HepG2 (cell line): Measurements from ENCODE around the gene PEX11B. TPM values are rescaled to one million over a fixed set of nuclear protein-coding genes. Genes with fewer than 3 reads are reported as not detected.
A peak's percentile ranks its signal among the peaks of the same experiment; 100 is the strongest.

Experiments used
- ARID4A ChIP-seq: sonication (generic); formaldehyde crosslinking; IDR thresholded peaks from 2 replicates; pipeline ENCODE4 v1.5.0; 2020; ENCODE audit warnings: mild to moderate bottlenecking, missing genetic modification reagents, borderline replicate concordance
- FOXA3 ChIP-seq: IDR thresholded peaks from 2 replicates; pipeline ENCODE4 v1.6.1; 2016; ENCODE audit warnings: missing genetic modification reagents, missing compliant biosample characterization
- GLI4 ChIP-seq: sonication (generic); formaldehyde crosslinking; IDR thresholded peaks from 2 replicates; pipeline ENCODE4 v1.5.1; 2020; ENCODE audit warnings: missing genetic modification reagents, mild to moderate bottlenecking, moderate library complexity, borderline replicate concordance
- HHEX ChIP-seq: IDR thresholded peaks from 2 replicates; pipeline ENCODE4 v1.6.1; 2016; ENCODE audit warnings: control low read depth
- IRX3 ChIP-seq: sonication (generic); formaldehyde crosslinking; IDR thresholded peaks from 2 replicates; pipeline ENCODE4 v1.8.1; 2023; ENCODE audit warnings: mild to moderate bottlenecking, low read depth, missing genetic modification reagents, borderline replicate concordance
- KLF15 ChIP-seq: sonication (generic); formaldehyde crosslinking; IDR thresholded peaks from 2 replicates; pipeline ENCODE4 v1.8.1; 2023; ENCODE audit warnings: borderline replicate concordance, mild to moderate bottlenecking, inconsistent platforms, missing genetic modification reagents, mixed read lengths
- MEIS2 ChIP-seq: sonication (generic); formaldehyde crosslinking; IDR thresholded peaks from 2 replicates; pipeline ENCODE4 v1.9.0; 2021; ENCODE audit warnings: mild to moderate bottlenecking, missing genetic modification reagents
- NCOA5 ChIP-seq: sonication (generic); formaldehyde crosslinking; IDR thresholded peaks from 2 replicates; pipeline ENCODE4 v1.4.0; 2020; ENCODE audit warnings: missing genetic modification reagents
- TFDP1 ChIP-seq: IDR thresholded peaks from 2 replicates; pipeline ENCODE4 v1.6.1; 2016; ENCODE audit warnings: missing compliant biosample characterization, missing genetic modification reagents, borderline replicate concordance
- TFDP2 ChIP-seq: sonication (generic); formaldehyde crosslinking; IDR thresholded peaks from 2 replicates; pipeline ENCODE4 v1.4.0; 2020; ENCODE audit warnings: missing genetic modification reagents
- ZNF510 ChIP-seq: sonication (generic); formaldehyde crosslinking; IDR thresholded peaks from 2 replicates; pipeline ENCODE4 v1.4.0; 2020; ENCODE audit warnings: low read depth, mild to moderate bottlenecking, missing genetic modification reagents
- ZNF567 ChIP-seq: sonication (generic); formaldehyde crosslinking; IDR thresholded peaks from 2 replicates; pipeline ENCODE4 v1.8.1; 2023; ENCODE audit warnings: mild to moderate bottlenecking, missing genetic modification reagents, borderline replicate concordance
- ZNF598 ChIP-seq: sonication (generic); formaldehyde crosslinking; IDR thresholded peaks from 2 replicates; pipeline ENCODE4 v1.5.1; 2020; ENCODE audit warnings: mild to moderate bottlenecking, missing genetic modification reagents, borderline replicate concordance
- ZNF646 ChIP-seq: sonication (generic); formaldehyde crosslinking; IDR thresholded peaks from 2 replicates; pipeline ENCODE4 v1.9.0; 2021; ENCODE audit warnings: mild to moderate bottlenecking, missing genetic modification reagents
- ZNF781 ChIP-seq: sonication (generic); formaldehyde crosslinking; IDR thresholded peaks from 2 replicates; pipeline ENCODE4 v1.5.1; 2020; ENCODE audit warnings: borderline replicate concordance, mild to moderate bottlenecking, missing genetic modification reagents; ENCODE audit errors: not compliant biosample characterization
- polyA plus RNA-seq, 8 experiments: library from polyadenylated mRNA; depleted of rRNA in 3 of 8; stranded (reverse) in 7 of 8; unstranded in 1 of 8; fragments of >200 nt; fragmentation: Illumina TruSeq in 4 of 8; extraction: Trizol in 4 of 8; gene quantifications; 2 replicates each; pipeline versions ENCODE4 v1.2.1 to v1.2.3, GENCODE V29; 2011 to 2016; ENCODE audit warnings: low read depth in 4 of 8, missing spikeins in 1 of 8, mixed read lengths in 1 of 8; ENCODE audit not compliant: insufficient read depth in 1 of 8
- total RNA-seq, 5 experiments: library from RNA; depleted of rRNA; stranded (reverse); fragments of >200 nt; fragmentation: Illumina TruSeq; extraction: Trizol; gene quantifications; 2 replicates each; pipeline ENCODE4 v1.2.3, GENCODE V29; 2016; ENCODE audit warnings: low read depth in 1 of 5

Gene PEX11B
- total and polyA plus RNA-seq, 2 of the 13 experiments (the other 11 are each of a cell fraction or from before 2014, with no cell fraction given) = 21.6 to 48.4 TPM

- TF ChIP-seq TFDP2 (peak; percentile 59), FOXA3 (CRISPR knock-in tag) (no peak), ZNF598 (no peak; the same call in 1 of the 2 replicates), ARID4A (CRISPR knock-in tag) (peak; percentile 86), TFDP1 (CRISPR knock-in tag) (0 out of 2 replicates have a peak, but pooled peaks have one; percentile 27), KLF15 (no peak), GLI4 (CRISPR knock-in tag) (0 out of 2 replicates have a peak, but pooled peaks have one; percentile 24), ZNF510 (CRISPR knock-in tag) (no peak), NCOA5 (CRISPR knock-in tag) (no peak), ZNF781 (no peak), HHEX (no peak), ZNF646 (CRISPR knock-in tag) (no peak), MEIS2 (CRISPR knock-in tag) (no peak), ZNF567 (CRISPR knock-in tag) (no peak), IRX3 (CRISPR knock-in tag) (no peak)
These were observed 46.0 kb upstream of the PEX11B start, which contains the start of the genes ANKRD34A and POLR3GL (continued) for GRCh38 chr1:145964328-145965118.
